Glutamatergic neuron (in vitro differentiated cells): Measurements from ENCODE around the gene RGS19. TPM values are rescaled to one million over a fixed set of nuclear protein-coding genes. Genes with fewer than 3 reads are reported as not detected.

Experiments
- DNase-seq: peaks from one replicate; pipeline ENCODE4 v3.0.0; 2022
- H3K27ac Mint-ChIP-seq: one replicate; pipeline ENCODE4 v1.8.0; 2020; ENCODE audit warnings: mild to moderate bottlenecking, mixed read lengths, inconsistent platforms; ENCODE audit not compliant: unreplicated experiment
- H3K27me3 Mint-ChIP-seq: one replicate; pipeline ENCODE4 v1.8.0; 2020; ENCODE audit warnings: mild to moderate bottlenecking, moderate library complexity, mixed read lengths, inconsistent platforms; ENCODE audit not compliant: unreplicated experiment
- H3K36me3 Mint-ChIP-seq: one replicate; pipeline ENCODE4 v1.8.0; 2020; ENCODE audit warnings: mild to moderate bottlenecking, mixed read lengths, inconsistent platforms; ENCODE audit not compliant: unreplicated experiment
- H3K4me1 Mint-ChIP-seq: one replicate; pipeline ENCODE4 v1.8.0; 2020; ENCODE audit warnings: mild to moderate bottlenecking, low read depth, mixed read lengths, inconsistent platforms; ENCODE audit not compliant: unreplicated experiment
- H3K4me3 Mint-ChIP-seq: one replicate; pipeline ENCODE4 v1.8.0; 2020; ENCODE audit warnings: mild to moderate bottlenecking, mixed read lengths, inconsistent platforms; ENCODE audit not compliant: unreplicated experiment
- H3K9me3 Mint-ChIP-seq: one replicate; pipeline ENCODE4 v1.8.0; 2020; ENCODE audit warnings: mild to moderate bottlenecking, moderate library complexity, mixed read lengths, inconsistent platforms; ENCODE audit not compliant: unreplicated experiment
- CTCF ChIP-seq: fragments of 200-600 bp; sonication (generic); IDR thresholded peaks from one replicate; pipeline ENCODE4 v1.5.0; 2021; ENCODE audit not compliant: partially characterized antibody, unreplicated experiment
- total RNA-seq: library from RNA; stranded (reverse); fragmentation: NEBNext Ultra II Directional; extraction: Animal tissue kit (Norgen Biotek cat#: 25700); gene quantifications from one replicate; pipeline ENCODE4 v1.2.1, GENCODE V29; 2021; ENCODE audit not compliant: unreplicated experiment

The RGS19 gene
- total RNA-seq, 1 donor from 2014 or later: 4.4 TPM

GRCh38 chr20:64027981-64028685, 51.2 kb downstream of the RGS19 start:
- H3K4me3 Mint-ChIP-seq: no peak overlapping the region
- TF ChIP-seq CTCF: no peak
- no peaks in the 10 kb centered on the region for H3K9me3 Mint-ChIP-seq
- no peaks in the 10 kb centered on the region for H3K36me3 Mint-ChIP-seq
- H3K27me3 Mint-ChIP-seq: no peaks in the 10 kb centered on the region
- no peak for DNase-seq
- no peak overlapping the region for H3K27ac Mint-ChIP-seq
- peaks cover 2% of the 10 kb centered on the region for H3K4me1 Mint-ChIP-seq

- H3K36me3 Mint-ChIP-seq: no peaks in the 10 kb centered on the region
- no peaks in the 10 kb centered on the region for H3K4me1 Mint-ChIP-seq
- no peak overlapping the region for H3K4me3 Mint-ChIP-seq
- DNase-seq: no peak
- TF ChIP-seq CTCF: no peak
- H3K27me3 Mint-ChIP-seq: peaks cover 6% of the 10 kb centered on the region
- H3K27ac Mint-ChIP-seq: no peak overlapping the region
- H3K9me3 Mint-ChIP-seq: no peaks in the 10 kb centered on the region
These were observed 53.4 kb downstream of the RGS19 start for GRCh38 chr20:64025826-64026412.

- no peak overlapping the region for H3K4me3 Mint-ChIP-seq
- TF ChIP-seq CTCF: no peak
- H3K4me1 Mint-ChIP-seq: no peaks in the 10 kb centered on the region
- no peaks in the 10 kb centered on the region for H3K36me3 Mint-ChIP-seq
- H3K27me3 Mint-ChIP-seq: peaks cover 6% of the 10 kb centered on the region
- H3K27ac Mint-ChIP-seq: no peak overlapping the region
- DNase-seq: no peak
- H3K9me3 Mint-ChIP-seq: no peaks in the 10 kb centered on the region
These were observed 54.1 kb downstream of the RGS19 start for GRCh38 chr20:64025101-64025825.

- no peak for DNase-seq
- no peak overlapping the region for H3K27ac Mint-ChIP-seq
- no peaks in the 10 kb centered on the region for H3K4me1 Mint-ChIP-seq
- H3K9me3 Mint-ChIP-seq: peaks cover 2% of the 10 kb centered on the region
- no peaks in the 10 kb centered on the region for H3K36me3 Mint-ChIP-seq
- H3K27me3 Mint-ChIP-seq: peaks cover 9% of the 10 kb centered on the region
- H3K4me3 Mint-ChIP-seq: no peak overlapping the region
- no peak for TF ChIP-seq CTCF
These were observed 55.0 kb downstream of the RGS19 start for GRCh38 chr20:64024141-64024990.
